ENCODE measurements around the gene CLIC5. TPM values are rescaled to one million over a fixed set of nuclear protein-coding genes. Genes with fewer than 3 reads are reported as not detected.

CLIC5 gene
- total and polyA plus RNA-seq, 2 of the 8 experiments (the other 6 are each of a cell fraction or from before 2014, with no cell fraction given): 0.12 to 0.15 TPM

GRCh38 chr6:45843848-45844521 is 171.7 kb downstream of the CLIC5 start:
- CTCF ChIA-PET (ENCODE audit: partially characterized antibody): interaction anchor here (0.7 to 3.7 kb wide), 11 partner anchors 10 to 167 kb away, joined by 3 to 14 read pairs (median 4); no protein-coding TSS in a partner anchor
- no peak for FAIRE-seq
- no peak overlapping the region for H2AFZ ChIP-seq (ENCODE audit: low read length)
- no peak for TF ChIP-seq EZH2 (IDR thresholded peaks at IDR 0.05; ENCODE audit: low read depth, low read length, severe bottlenecking)
- no peak for TF ChIP-seq KDM1A (IDR thresholded peaks at IDR 0.05; ENCODE audit: borderline replicate concordance, low read length)
- TF ChIP-seq RFX5 (IDR thresholded peaks at IDR 0.05; ENCODE audit: borderline replicate concordance, low read depth, low read length): no peak
- no peak for TF ChIP-seq SRF (IDR thresholded peaks at IDR 0.05; ENCODE audit: low read depth, low read length)
- no peak for TF ChIP-seq CHD2 (IDR thresholded peaks at IDR 0.05; ENCODE audit: low read length)
- no peak for TF ChIP-seq KDM4A (IDR thresholded peaks at IDR 0.05; ENCODE audit: low read depth, low read length, severe bottlenecking)
- TF ChIP-seq GABPA (IDR thresholded peaks at IDR 0.05; ENCODE audit: borderline replicate concordance, insufficient read depth, low read length): no peak
- no peak for TF ChIP-seq USF2 (IDR thresholded peaks at IDR 0.05; ENCODE audit: low read length)

More at GRCh38 chr6:45843848-45844521, 171.7 kb downstream of the CLIC5 start:
- no peak overlapping the region for H3K56ac ChIP-seq (replicated peaks; ENCODE audit: insufficient read length, low read depth, low read length)
- no peaks in the 10 kb centered on the region for H3K79me2 ChIP-seq (ENCODE audit: control insufficient read depth in 1 of 2, insufficient read depth in 2 of 2, low read length in 2 of 2)
- H4K8ac ChIP-seq (ENCODE audit: extremely low read depth, insufficient read depth, low read length): no peak overlapping the region
- no peak overlapping the region for H3K18ac ChIP-seq (ENCODE audit: extremely low read depth, low read length)
- WGBS, 2 experiments (ENCODE audit: extremely low coverage in 1 of 2, insufficient coverage in 1 of 2, insufficient read length in 1 of 2, insufficient replicate concordance in 2 of 2, low coverage in 1 of 2, low lambda C conversion rate in 2 of 2, missing lambda C conversion rate in 1 of 2): 80% methylated on average over 8 of the region's 8 CpGs; no CpG with 5 or more reads in 1 of the 2 experiments
- no peaks in the 10 kb centered on the region for H3K23me2 ChIP-seq (ENCODE audit: low read depth, low read length)
- POLR2A ChIA-PET (ENCODE audit: partially characterized antibody): no interaction called here
- H3K23ac ChIP-seq (ENCODE audit: insufficient read length): no peak overlapping the region
- H3K36me3 ChIP-seq (ENCODE audit: control insufficient read depth in 2 of 4, insufficient read depth in 4 of 4, low read length in 3 of 4): no peaks in the 10 kb centered on the region
- no peak overlapping the region for H3K9ac ChIP-seq (replicated peaks in 1 of 4; ENCODE audit: extremely low read depth in 1 of 4, low read depth in 3 of 4, low read length in 3 of 4)
- H2AK5ac ChIP-seq (ENCODE audit: low read depth, low read length): no peak overlapping the region
- no peak overlapping the region for H3K4me3 ChIP-seq (ENCODE audit: extremely low read depth in 1 of 4, insufficient read depth in 2 of 4, low read depth in 3 of 4, low read length in 4 of 4)
- H2BK5ac ChIP-seq (ENCODE audit: low read depth, low read length): no peak overlapping the region
- no peaks in the 10 kb centered on the region for H3K27me3 ChIP-seq (replicated peaks in 1 of 4; ENCODE audit: control insufficient read depth in 3 of 4, extremely low read depth in 1 of 4, insufficient read depth in 3 of 4, low read length in 3 of 4)
- no peak overlapping the region for H2BK120ac ChIP-seq (replicated peaks; ENCODE audit: low read depth, low read length)
- H2BK12ac ChIP-seq (ENCODE audit: low read depth, low read length): no peak overlapping the region
- DNase-seq (ENCODE audit: low read depth in 1 of 2, low spot score in 2 of 2): no peak
- H2BK20ac ChIP-seq (ENCODE audit: low read length): no peak overlapping the region
- no peak overlapping the region for H3K4ac ChIP-seq (replicated peaks; ENCODE audit: insufficient read length, low read depth, low read length)
- H3K27ac ChIP-seq (ENCODE audit: low read depth, low read length): no peak overlapping the region
- no peak overlapping the region for H2BK15ac ChIP-seq (ENCODE audit: low read length)
- no peaks in the 10 kb centered on the region for H3K79me1 ChIP-seq (ENCODE audit: low read depth, low read length)
- no peaks in the 10 kb centered on the region for H3K9me3 ChIP-seq (ENCODE audit: insufficient read depth in 2 of 2, low read depth in 1 of 2, low read length in 1 of 2)
- no peaks in the 10 kb centered on the region; a peak in 1 of 7 replicates for H3K4me1 ChIP-seq (replicated peaks in 1 of 4; ENCODE audit: control insufficient read depth in 3 of 4, insufficient read depth in 4 of 4, low read length in 3 of 4)
- H3K14ac ChIP-seq (ENCODE audit: insufficient read length): no peak overlapping the region
- H4K91ac ChIP-seq (replicated peaks; ENCODE audit: insufficient read length, low read length): no peak overlapping the region
- no peaks in the 10 kb centered on the region for H4K20me1 ChIP-seq (replicated peaks in 1 of 2; ENCODE audit: control insufficient read depth in 1 of 2, insufficient read depth in 2 of 2, low read length in 2 of 2)
- no peak overlapping the region for H3K4me2 ChIP-seq (ENCODE audit: insufficient read depth in 1 of 2, low read depth in 2 of 2, low read length in 2 of 2)
- no peak overlapping the region for H4K5ac ChIP-seq (ENCODE audit: insufficient read length, low read depth, low read length)

Measured in H1 (cell line).